Measurements from ENCODE around the gene NIT1. TPM values are rescaled to one million over a fixed set of nuclear protein-coding genes. Genes with fewer than 3 reads are reported as not detected.

The NIT1 gene
- total RNA-seq, 1 experiment from 2014 or later = 39.6 TPM

DNA sequence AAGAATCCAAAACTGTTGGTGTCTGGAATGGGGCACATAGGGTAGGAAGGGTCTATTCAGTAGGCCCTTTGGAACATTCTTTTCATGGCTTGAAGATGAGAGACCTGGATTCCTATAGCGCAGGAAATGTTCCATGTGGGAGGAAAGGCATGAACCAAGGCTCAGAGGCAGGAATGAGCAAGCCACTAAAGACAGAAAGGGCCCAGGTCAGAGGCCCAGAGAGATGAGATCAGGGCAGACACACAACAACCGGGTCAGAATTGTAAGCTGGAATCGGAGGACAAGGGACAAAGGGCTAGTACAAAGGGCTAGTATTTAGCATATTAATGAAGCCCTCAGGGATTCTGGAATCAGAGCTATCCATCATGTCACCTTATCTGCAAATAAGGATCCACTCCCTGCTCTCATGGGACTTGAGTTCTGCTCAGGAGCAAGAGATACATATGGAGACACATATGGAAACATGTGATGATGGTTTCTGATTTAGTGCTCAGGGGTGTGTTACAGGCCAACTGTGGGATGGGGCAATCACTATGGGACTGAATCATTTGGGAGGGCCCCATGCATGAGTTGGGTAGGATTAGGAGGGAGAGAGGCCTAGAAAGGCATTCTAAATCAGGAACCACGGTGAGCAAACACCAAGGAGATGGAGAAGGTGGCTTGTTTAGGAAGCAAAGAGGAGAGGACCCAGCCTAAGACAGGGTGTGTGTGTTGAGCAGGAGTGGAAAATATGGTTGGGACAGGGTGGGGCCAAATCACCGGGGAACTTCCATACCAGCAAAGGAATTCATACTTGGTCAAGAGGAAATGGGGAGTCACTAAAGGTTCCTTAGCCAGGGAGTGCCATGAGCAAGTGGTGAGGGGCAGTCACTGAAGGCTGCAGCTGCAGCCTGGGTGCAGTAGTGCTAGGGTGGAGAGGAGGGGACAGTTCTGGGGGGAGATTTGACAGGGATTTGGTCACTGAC is 37.2 kb upstream of the NIT1 start:
- Histone ChIP-seq H3K79me2 (ENCODE audit: insufficient read depth, low read length) (no peaks in the 10 kb centered on the region), H4K20me1 (ENCODE audit: control insufficient read depth, insufficient read depth, insufficient read length) (no peaks in the 10 kb centered on the region), H3K23ac (ENCODE audit: insufficient read length, low read depth, low read length) (no peak overlapping the region), H2BK20ac (ENCODE audit: low read depth, low read length, poor library complexity, severe bottlenecking) (no peak overlapping the region), H2BK15ac (ENCODE audit: low read depth, low read length) (no peak overlapping the region), H3K27ac (ENCODE audit: insufficient read length, low read depth, low read length) (no peak overlapping the region), H4K91ac (ENCODE audit: insufficient read length, low read depth, low read length) (no peak overlapping the region), H3K56ac (ENCODE audit: insufficient read length, low read depth, low read length) (no peak overlapping the region), H2AFZ (ENCODE audit: low read length) (no peak overlapping the region), H3K9me3 (ENCODE audit: control insufficient read depth, low read depth, low read length) (no peaks in the 10 kb centered on the region), H2BK5ac (ENCODE audit: insufficient read length, low read length) (no peak overlapping the region), H3K27me3 (ENCODE audit: insufficient read depth, low read length) (no peaks in the 10 kb centered on the region), H3K4ac (ENCODE audit: low read depth, low read length) (no peak overlapping the region), H4K8ac (replicated peaks; ENCODE audit: insufficient read length, low read depth, low read length) (no peak overlapping the region), H3K23me2 (ENCODE audit: insufficient read length, low read depth, low read length, poor library complexity, severe bottlenecking) (no peaks in the 10 kb centered on the region), H3T11ph (ENCODE audit: low read length) (no peak overlapping the region), H3K4me1 (ENCODE audit: insufficient read depth, low read length) (no peaks in the 10 kb centered on the region), H2BK120ac (ENCODE audit: low read depth, low read length, poor library complexity, severe bottlenecking) (no peak overlapping the region), H3K18ac (ENCODE audit: insufficient read length, low read depth, low read length) (no peak overlapping the region), H2AK5ac (ENCODE audit: insufficient read length, low read length) (no peak overlapping the region), H3K9ac (ENCODE audit: extremely low read depth, insufficient read length, low read length) (no peak overlapping the region), H4K5ac (ENCODE audit: insufficient read length, low read depth, low read length) (no peak overlapping the region), H3K4me2 (ENCODE audit: insufficient read depth, insufficient read length, low read length) (no peak overlapping the region), H3K14ac (ENCODE audit: insufficient read depth, low read length) (no peak overlapping the region), H2BK12ac (ENCODE audit: insufficient read length, low read depth, low read length) (no peak overlapping the region), H3K79me1 (ENCODE audit: insufficient read depth, low read depth, low read length, poor library complexity, severe bottlenecking) (no peaks in the 10 kb centered on the region)
- no peak for DNase-seq
- no peaks in the 10 kb centered on the region for H3K9me3 Mint-ChIP-seq
- TF ChIP-seq, protein P1, sequence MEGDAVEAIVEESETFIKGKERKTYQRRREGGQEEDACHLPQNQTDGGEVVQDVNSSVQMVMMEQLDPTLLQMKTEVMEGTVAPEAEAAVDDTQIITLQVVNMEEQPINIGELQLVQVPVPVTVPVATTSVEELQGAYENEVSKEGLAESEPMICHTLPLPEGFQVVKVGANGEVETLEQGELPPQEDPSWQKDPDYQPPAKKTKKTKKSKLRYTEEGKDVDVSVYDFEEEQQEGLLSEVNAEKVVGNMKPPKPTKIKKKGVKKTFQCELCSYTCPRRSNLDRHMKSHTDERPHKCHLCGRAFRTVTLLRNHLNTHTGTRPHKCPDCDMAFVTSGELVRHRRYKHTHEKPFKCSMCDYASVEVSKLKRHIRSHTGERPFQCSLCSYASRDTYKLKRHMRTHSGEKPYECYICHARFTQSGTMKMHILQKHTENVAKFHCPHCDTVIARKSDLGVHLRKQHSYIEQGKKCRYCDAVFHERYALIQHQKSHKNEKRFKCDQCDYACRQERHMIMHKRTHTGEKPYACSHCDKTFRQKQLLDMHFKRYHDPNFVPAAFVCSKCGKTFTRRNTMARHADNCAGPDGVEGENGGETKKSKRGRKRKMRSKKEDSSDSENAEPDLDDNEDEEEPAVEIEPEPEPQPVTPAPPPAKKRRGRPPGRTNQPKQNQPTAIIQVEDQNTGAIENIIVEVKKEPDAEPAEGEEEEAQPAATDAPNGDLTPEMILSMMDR (conservative IDR thresholded peaks at IDR 0.05) = no peak
- no peak overlapping the region for H3K4me3 Mint-ChIP-seq
- H3K27me3 Mint-ChIP-seq (ENCODE audit: low read depth) = no peaks in the 10 kb centered on the region; the same call in 1 of the 2 replicates
- WGBS (ENCODE audit: extremely low coverage, insufficient read length, low lambda C conversion rate) = no CpG with 5 or more reads among the region's 5 CpGs
- H3K4me1 Mint-ChIP-seq = peaks cover 40 to 41% of the 10 kb centered on the region in 2 experiments
- H3K27ac Mint-ChIP-seq = peak overlapping the region in 1 of 3 experiments; percentile 13; a peak in 1 of 7 replicates
- H3K36me3 Mint-ChIP-seq (ENCODE audit: insufficient read depth in 1 of 3, low read depth in 3 of 3) = no peaks in the 10 kb centered on the region
